Measurements from ENCODE around the gene KRTAP10-4. TPM values are rescaled to one million over a fixed set of nuclear protein-coding genes. Genes with fewer than 3 reads are reported as not detected.
"Not testable (repeated sequence)": the region's sequence is repeated elsewhere in the genome, so short reads cannot be mapped to it uniquely, and the experiment has no call there.

KRTAP10-4 gene
- total and polyA plus RNA-seq, 2 donors (not counting 3 experiments of a cell fraction or from before 2014, with no cell fraction given), result not detected

DNA sequence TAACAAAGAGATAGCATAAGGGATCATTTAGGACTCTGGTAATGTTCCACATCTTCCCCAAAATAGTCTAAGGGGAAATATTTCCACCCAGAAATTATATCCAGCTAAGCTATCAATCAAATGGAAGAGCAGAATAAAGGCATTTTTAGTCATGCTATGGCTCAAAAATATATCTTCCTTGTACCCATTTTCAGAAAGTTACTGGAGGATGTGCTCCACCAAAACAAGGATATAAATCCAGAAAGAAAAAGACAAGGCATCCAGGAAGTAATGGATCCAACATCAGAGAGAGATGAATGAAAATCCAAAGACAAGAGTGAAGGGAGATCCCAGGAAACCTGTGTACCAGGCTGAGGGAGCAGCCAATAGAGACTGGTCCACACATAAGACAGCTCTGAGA is 35.7 kb downstream of the KRTAP10-4 start:
- Histone ChIP-seq H3K9me1 (replicated peaks; ENCODE audit: control insufficient read depth, extremely low read depth, insufficient read depth, low read length) (no peaks in the 10 kb centered on the region), H3K27me3 (ENCODE audit: control insufficient read depth in 2 of 2, insufficient read depth in 2 of 2, low read length in 2 of 2) (peaks cover 1 to 3% of the 10 kb centered on the region in 2 experiments), H3K79me2 (ENCODE audit: control insufficient read depth, insufficient read depth, low read length) (no peaks in the 10 kb centered on the region), H3K4me2 (ENCODE audit: insufficient read depth, low read length) (no peak overlapping the region), H2AFZ (ENCODE audit: low read depth, low read length) (no peak overlapping the region), H3K9me3 (replicated peaks; ENCODE audit: control insufficient read depth, insufficient read depth, low read length) (peaks cover 5% of the 10 kb centered on the region), H3K27ac (ENCODE audit: insufficient read depth, low read depth, low read length) (no peak overlapping the region), H3K36me3 (ENCODE audit: control insufficient read depth in 2 of 2, extremely low read depth in 1 of 2, insufficient read depth in 2 of 2, low read length in 2 of 2) (no peaks in the 10 kb centered on the region), H4K20me1 (replicated peaks; ENCODE audit: control insufficient read depth, extremely low read depth, insufficient read depth, low read length) (no peaks in the 10 kb centered on the region), H3K4me1 (ENCODE audit: control insufficient read depth, extremely low read depth, insufficient read depth, low read length) (no peaks in the 10 kb centered on the region), H3K9ac (replicated peaks; ENCODE audit: extremely low read depth, insufficient read depth, low read length) (no peak overlapping the region), H3K4me3 (replicated peaks in 1 of 3; ENCODE audit: insufficient read depth in 1 of 3, low read depth in 1 of 3, low read length in 3 of 3) (no peak overlapping the region)
- POLR2A ChIA-PET, result no interaction called here
- DNase-seq (ENCODE audit: low read depth, low spot score) (no peak), FAIRE-seq (no peak)
- intact Hi-C loops (cut with micrococcal nuclease) (loop anchor here (5.0 kb wide), 1 partner anchor 47 kb away; no protein-coding TSS in a partner anchor), dilution Hi-C loops (cut with MboI; ENCODE audit: extremely low pct_ligation_motif_present, low sequenced_read_pairs) (no loop called here)
- no peak for TF ChIP-seq POLR2A (IDR thresholded peaks at IDR 0.05; ENCODE audit: low read depth, low read length)
- no peak for TF ChIP-seq GATA2 (IDR thresholded peaks at IDR 0.05; ENCODE audit: insufficient read depth, insufficient read length, low read depth, low read length)
- no peak for TF ChIP-seq JUN (IDR thresholded peaks at IDR 0.05; ENCODE audit: borderline replicate concordance, insufficient read depth, insufficient read length, low read depth)
- TF ChIP-seq EZH2 (IDR thresholded peaks at IDR 0.05; ENCODE audit: borderline replicate concordance, low read depth, low read length, severe bottlenecking), result no peak
- no peak for TF ChIP-seq MYC (IDR thresholded peaks at IDR 0.05; ENCODE audit: low read depth, low read length)
- TF ChIP-seq FOS (IDR thresholded peaks at IDR 0.05; ENCODE audit: borderline replicate concordance, insufficient read depth, low read length), result no peak
- TF ChIP-seq, protein P1, sequence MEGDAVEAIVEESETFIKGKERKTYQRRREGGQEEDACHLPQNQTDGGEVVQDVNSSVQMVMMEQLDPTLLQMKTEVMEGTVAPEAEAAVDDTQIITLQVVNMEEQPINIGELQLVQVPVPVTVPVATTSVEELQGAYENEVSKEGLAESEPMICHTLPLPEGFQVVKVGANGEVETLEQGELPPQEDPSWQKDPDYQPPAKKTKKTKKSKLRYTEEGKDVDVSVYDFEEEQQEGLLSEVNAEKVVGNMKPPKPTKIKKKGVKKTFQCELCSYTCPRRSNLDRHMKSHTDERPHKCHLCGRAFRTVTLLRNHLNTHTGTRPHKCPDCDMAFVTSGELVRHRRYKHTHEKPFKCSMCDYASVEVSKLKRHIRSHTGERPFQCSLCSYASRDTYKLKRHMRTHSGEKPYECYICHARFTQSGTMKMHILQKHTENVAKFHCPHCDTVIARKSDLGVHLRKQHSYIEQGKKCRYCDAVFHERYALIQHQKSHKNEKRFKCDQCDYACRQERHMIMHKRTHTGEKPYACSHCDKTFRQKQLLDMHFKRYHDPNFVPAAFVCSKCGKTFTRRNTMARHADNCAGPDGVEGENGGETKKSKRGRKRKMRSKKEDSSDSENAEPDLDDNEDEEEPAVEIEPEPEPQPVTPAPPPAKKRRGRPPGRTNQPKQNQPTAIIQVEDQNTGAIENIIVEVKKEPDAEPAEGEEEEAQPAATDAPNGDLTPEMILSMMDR (IDR thresholded peaks at IDR 0.05; ENCODE audit: extremely low read depth in 1 of 2, insufficient read depth in 1 of 2, low read depth in 1 of 2, low read length in 2 of 2), result no peak
- TF ChIP-seq MAX (IDR thresholded peaks at IDR 0.05; ENCODE audit: insufficient read depth, insufficient read length), result no peak
- TF ChIP-seq POLR2AphosphoS5 (IDR thresholded peaks at IDR 0.05; ENCODE audit: insufficient read depth, low read depth, low read length), result no peak
- BruUV-seq (replicated peaks), result no TSS peak
- CTCF ChIA-PET, result interaction anchor here (1.4 kb wide), 1 partner anchor 10 kb away, joined by 5 read pairs; no protein-coding TSS in a partner anchor

GRCh38 chr21:44610157-44610843 is 36.8 kb downstream of the KRTAP10-4 start:
- H2AFZ ChIP-seq (ENCODE audit: low read depth, low read length); H3K27ac ChIP-seq (ENCODE audit: insufficient read depth, low read depth, low read length); H3K36me3 ChIP-seq (ENCODE audit: control insufficient read depth in 2 of 2, extremely low read depth in 1 of 2, insufficient read depth in 2 of 2, low read length in 2 of 2); FAIRE-seq; CTCF ChIA-PET; H3K79me2 ChIP-seq (ENCODE audit: control insufficient read depth, insufficient read depth, low read length); H3K4me2 ChIP-seq (ENCODE audit: insufficient read depth, low read length); BruUV-seq (replicated peaks); POLR2A ChIA-PET; dilution Hi-C loops (cut with MboI; ENCODE audit: extremely low pct_ligation_motif_present, low sequenced_read_pairs); H4K20me1 ChIP-seq (replicated peaks; ENCODE audit: control insufficient read depth, extremely low read depth, insufficient read depth, low read length); H3K9me1 ChIP-seq (replicated peaks; ENCODE audit: control insufficient read depth, extremely low read depth, insufficient read depth, low read length); H3K27me3 ChIP-seq (ENCODE audit: control insufficient read depth in 2 of 2, insufficient read depth in 2 of 2, low read length in 2 of 2); DNase-seq (ENCODE audit: low read depth, low spot score); H3K4me1 ChIP-seq (ENCODE audit: control insufficient read depth, extremely low read depth, insufficient read depth, low read length); intact Hi-C loops (cut with micrococcal nuclease); H3K4me3 ChIP-seq (replicated peaks in 1 of 3; ENCODE audit: insufficient read depth in 1 of 3, low read depth in 1 of 3, low read length in 3 of 3); H3K9me3 ChIP-seq (replicated peaks; ENCODE audit: control insufficient read depth, insufficient read depth, low read length); H3K9ac ChIP-seq (replicated peaks; ENCODE audit: extremely low read depth, insufficient read depth, low read length): not testable (repeated sequence)

Data from endothelial cell of umbilical vein (primary cell).